Upper lobe of left lung (tissue), 4 donors: ENCODE data around the gene IGSF21.

Experiments used
- EP300 ChIP-seq, 4 donors: sonication (generic); formaldehyde crosslinking; IDR thresholded peaks; one replicate each; pipeline ENCODE4 v1.5.1; 2017; ENCODE audit warnings: antibody characterized with exemption in 4 of 4, control low read depth in 2 of 4
- POLR2A ChIP-seq, 4 donors: fragments of 450-650 bp; IDR thresholded peaks; one replicate each; pipeline ENCODE4 v1.5.1; 2016 to 2017; ENCODE audit warnings: antibody characterized with exemption in 4 of 4, mild to moderate bottlenecking in 2 of 4
- TF ChIP-seq, protein P1 (sequence below), 6 experiments: fragments of 450-650 bp in 4 of 6; fragments of 200-600 bp in 2 of 6; sonication (generic) in 2 of 6; IDR thresholded peaks; one replicate each; pipeline ENCODE4 v1.5.1; 2016 to 2019; ENCODE audit warnings: antibody characterized with exemption in 6 of 6

DNA sequence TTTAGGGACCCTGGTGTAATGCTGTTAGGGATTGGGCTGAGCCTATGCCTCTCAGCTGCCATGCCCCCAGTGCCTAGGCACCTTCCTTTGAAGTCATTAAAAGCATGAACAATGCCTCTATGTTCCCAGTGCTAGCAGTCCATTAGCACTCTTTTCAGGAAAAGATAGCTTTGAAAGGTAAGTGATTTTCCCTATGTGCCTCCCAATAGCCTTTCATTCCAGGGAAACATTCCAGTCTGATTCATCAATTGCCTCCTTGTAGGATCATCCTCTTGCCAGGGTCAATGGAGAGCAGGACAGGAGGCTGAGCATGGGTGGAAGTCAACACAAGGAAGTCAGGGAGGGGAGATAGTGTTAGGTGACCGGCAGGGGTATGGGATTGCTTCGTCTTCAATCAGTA lies 8.6 kb upstream of the IGSF21 start:
- TF ChIP-seq EP300 (IDR thresholded peaks at IDR 0.05) (no peak), POLR2A (IDR thresholded peaks at IDR 0.05) (no peak)
- TF ChIP-seq, protein P1, sequence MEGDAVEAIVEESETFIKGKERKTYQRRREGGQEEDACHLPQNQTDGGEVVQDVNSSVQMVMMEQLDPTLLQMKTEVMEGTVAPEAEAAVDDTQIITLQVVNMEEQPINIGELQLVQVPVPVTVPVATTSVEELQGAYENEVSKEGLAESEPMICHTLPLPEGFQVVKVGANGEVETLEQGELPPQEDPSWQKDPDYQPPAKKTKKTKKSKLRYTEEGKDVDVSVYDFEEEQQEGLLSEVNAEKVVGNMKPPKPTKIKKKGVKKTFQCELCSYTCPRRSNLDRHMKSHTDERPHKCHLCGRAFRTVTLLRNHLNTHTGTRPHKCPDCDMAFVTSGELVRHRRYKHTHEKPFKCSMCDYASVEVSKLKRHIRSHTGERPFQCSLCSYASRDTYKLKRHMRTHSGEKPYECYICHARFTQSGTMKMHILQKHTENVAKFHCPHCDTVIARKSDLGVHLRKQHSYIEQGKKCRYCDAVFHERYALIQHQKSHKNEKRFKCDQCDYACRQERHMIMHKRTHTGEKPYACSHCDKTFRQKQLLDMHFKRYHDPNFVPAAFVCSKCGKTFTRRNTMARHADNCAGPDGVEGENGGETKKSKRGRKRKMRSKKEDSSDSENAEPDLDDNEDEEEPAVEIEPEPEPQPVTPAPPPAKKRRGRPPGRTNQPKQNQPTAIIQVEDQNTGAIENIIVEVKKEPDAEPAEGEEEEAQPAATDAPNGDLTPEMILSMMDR (IDR thresholded peaks at IDR 0.05): no peak
